ENCODE measurements around the gene TCF25.

GRCh38 chr16:89826531-89827382 is 46.6 kb upstream of the TCF25 start:
- TF ChIP-seq CTCF (optimal IDR thresholded peaks at IDR 0.05 in 1 of 3, IDR thresholded peaks at IDR 0.05 in 1 of 3, conservative IDR thresholded peaks at IDR 0.05 in 1 of 3; ENCODE audit: extremely low read depth in 1 of 3, insufficient read depth in 2 of 3, low read length in 3 of 3) (no peak), EZH2 (IDR thresholded peaks at IDR 0.05; ENCODE audit: low read length) (no peak)
